Stimulated activated memory B cell treated with anti-CD40 and anti-IgM and Interleukin-4, amounts not matched to agents 10 μg/mL and 1 μg/mL and 100 μg/mL, for 72 hours (primary cell): ENCODE data around the gene FLII.
A peak's percentile ranks its signal among the peaks of the same experiment; 100 is the strongest.
"Not testable (repeated sequence)": the region's sequence is repeated elsewhere in the genome, so short reads cannot be mapped to it uniquely, and the experiment has no call there.

ENCODE experiments used
- ATAC-seq: fragments of 150-1000 bp; cut with Tn5 transposase; 2 replicates; pipeline ENCODE4 v1.10.0; 2021
- H3K27ac Mint-ChIP-seq: one replicate; pipeline ENCODE4 v1.8.0; 2022; ENCODE audit warnings: mild to moderate bottlenecking, mixed read lengths
- H3K27me3 Mint-ChIP-seq: one replicate; pipeline ENCODE4 v1.8.0; 2022; ENCODE audit warnings: mixed read lengths
- H3K36me3 Mint-ChIP-seq: one replicate; pipeline ENCODE4 v1.8.0; 2022; ENCODE audit warnings: mixed read lengths
- H3K4me1 Mint-ChIP-seq: one replicate; pipeline ENCODE4 v1.8.0; 2022; ENCODE audit warnings: mixed read lengths
- H3K4me3 Mint-ChIP-seq: one replicate; pipeline ENCODE4 v1.8.0; 2022; ENCODE audit warnings: mild to moderate bottlenecking, moderate library complexity, mixed read lengths
- H3K9me3 Mint-ChIP-seq: one replicate; pipeline ENCODE4 v1.8.0; 2022; ENCODE audit warnings: mixed read lengths

Gene FLII

DNA sequence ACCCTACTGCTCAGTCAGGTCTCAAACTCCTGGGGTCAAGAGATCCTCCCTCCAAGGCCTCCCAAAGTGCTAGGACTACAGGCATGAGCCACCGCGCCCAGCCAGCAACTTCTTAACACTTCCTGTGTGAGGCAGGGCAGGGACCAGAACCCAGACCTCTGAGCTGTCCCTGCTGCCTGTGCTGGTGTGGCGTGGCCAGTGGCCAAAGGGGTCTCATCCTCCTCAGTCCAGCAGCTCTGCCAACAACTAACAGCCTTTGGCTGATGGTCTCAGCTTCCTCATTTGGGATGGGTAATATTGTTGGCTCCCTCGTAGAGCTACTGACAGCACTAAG lies 34.5 kb downstream of the FLII start:
- Mint-ChIP-seq H3K4me3 (no peak overlapping the region), H3K4me1 (peaks cover 40% of the 10 kb centered on the region), H3K27me3 (no peaks in the 10 kb centered on the region), H3K9me3 (no peaks in the 10 kb centered on the region), H3K36me3 (no peaks in the 10 kb centered on the region), H3K27ac (no peak overlapping the region)
- ATAC-seq: no peak

DNA sequence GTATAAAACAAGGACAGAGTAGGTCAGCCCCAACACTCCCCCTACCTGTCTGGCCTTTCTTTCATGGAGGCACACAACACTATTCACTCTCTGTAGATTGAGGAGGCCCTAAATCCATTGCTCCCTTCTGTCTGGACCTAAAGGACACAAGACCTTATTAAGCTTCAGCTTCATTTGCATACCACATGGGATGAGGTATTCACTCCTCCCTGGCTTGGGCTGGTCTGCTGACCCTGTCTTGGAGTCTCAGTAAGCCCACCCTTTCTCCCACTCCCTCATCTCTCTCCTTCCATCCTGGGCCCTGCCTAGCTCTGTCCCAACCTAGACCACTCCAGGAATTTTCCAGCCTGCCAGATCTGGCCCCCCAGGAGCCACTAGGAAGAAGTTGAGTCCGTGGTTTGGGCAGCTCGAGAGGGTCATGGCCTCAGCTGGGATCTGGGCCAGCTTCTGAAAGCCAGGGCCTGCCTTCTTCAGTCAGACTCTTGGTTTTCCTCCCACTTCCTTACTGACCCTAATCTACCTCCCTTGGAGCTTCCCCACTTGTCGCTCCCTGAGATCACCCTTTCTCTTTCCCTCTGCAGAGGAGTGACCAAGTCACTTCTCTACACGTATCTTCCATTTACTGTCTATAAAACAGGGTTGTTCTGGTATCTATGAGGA lies 39.7 kb downstream of the FLII start:
- Mint-ChIP-seq H3K9me3 (no peaks in the 10 kb centered on the region), H3K4me1 (peaks cover 29% of the 10 kb centered on the region), H3K36me3 (no peaks in the 10 kb centered on the region), H3K27ac (no peak overlapping the region), H3K27me3 (no peaks in the 10 kb centered on the region), H3K4me3 (no peak overlapping the region)
- no peak for ATAC-seq

DNA sequence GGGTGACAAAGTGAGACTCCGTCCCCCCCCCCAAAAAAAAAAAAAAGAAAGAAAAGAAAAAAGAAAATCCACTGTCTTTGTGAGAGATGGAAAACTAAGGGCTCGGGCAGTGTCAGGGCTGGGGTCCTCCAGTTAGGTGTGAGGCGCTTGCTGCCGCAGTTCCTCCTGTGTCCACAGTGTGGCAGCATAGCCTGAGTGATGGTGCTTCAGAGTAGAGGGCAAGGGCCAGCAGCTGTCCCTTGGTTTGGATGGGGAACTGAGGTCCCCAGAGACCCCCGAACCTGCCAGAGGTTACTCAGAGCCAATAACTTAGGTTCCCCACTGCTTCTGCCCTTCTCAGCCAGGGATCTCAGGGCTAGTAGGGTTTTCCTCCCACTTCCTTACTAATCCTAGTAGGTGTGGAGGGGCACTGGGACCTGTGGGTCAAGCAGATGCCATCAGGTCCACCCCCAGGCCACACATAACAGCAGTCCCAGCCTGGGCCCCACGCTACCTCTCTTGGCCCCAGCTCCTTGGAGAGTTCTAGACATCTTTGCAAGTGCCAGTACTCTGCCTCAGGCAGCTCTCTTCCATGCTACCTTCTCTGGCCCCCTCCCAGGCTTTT lies 41.0 kb downstream of the FLII start:
- Mint-ChIP-seq H3K4me3 (no peak overlapping the region), H3K27me3 (no peaks in the 10 kb centered on the region), H3K9me3 (no peaks in the 10 kb centered on the region), H3K36me3 (no peaks in the 10 kb centered on the region), H3K27ac (no peak overlapping the region), H3K4me1 (peaks cover 29% of the 10 kb centered on the region)
- peak; percentile 72 for ATAC-seq

DNA sequence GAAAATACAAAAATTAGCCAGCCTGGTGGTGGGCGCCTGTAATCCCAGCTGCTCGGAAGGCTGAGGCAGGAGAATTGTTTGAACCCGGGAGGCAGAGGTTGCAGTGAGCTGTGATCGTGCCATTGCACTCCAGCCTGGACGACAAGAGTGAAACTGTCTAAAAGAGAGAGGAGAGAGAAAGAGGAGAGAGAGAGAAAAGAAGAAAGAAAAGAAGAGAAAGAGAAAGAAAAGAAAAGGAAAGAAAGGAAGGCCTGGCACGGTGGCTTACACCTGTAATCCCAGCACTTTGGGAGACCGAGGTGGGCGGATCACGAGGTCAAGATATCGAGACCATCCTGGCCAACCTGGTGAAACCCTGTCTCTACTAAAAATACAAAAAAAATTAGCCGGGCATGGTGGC lies 41.6 kb downstream of the FLII start:
- not testable (repeated sequence) for H3K36me3 Mint-ChIP-seq, H3K4me3 Mint-ChIP-seq, H3K27me3 Mint-ChIP-seq, H3K9me3 Mint-ChIP-seq, H3K27ac Mint-ChIP-seq, ATAC-seq
- peaks cover 28% of the 10 kb centered on the region for H3K4me1 Mint-ChIP-seq

DNA sequence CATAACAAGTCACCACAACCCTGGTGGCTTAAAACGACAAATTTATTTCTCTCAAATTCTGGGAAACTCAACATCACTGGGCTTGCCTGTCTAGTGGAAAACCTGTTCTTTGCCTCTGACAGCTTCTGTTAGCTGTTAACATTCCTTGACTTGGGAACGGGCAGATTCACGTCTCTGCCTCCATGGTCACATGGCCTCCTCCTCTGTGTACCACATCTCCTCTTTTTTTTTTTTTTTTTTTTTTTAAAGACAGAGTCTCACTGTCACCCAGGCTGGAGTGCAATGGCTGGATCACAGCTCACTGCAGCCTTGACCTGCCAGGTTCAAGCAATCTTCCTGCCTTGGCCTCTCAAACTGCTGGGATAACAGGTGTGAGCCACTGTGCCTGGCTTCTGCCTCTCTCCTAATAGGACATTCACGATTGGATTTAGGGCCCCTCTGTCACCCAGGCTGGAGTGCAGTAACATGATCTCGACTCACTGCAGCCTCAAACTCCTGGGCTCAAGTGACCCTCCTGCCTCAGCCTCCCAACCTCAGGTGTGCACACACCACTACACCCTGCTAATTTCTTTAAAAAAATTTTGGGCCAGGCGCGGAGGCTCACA lies 44.8 kb downstream of the FLII start:
- Mint-ChIP-seq H3K27ac (no peak overlapping the region), H3K4me1 (peaks cover 14% of the 10 kb centered on the region), H3K4me3 (no peak overlapping the region), H3K36me3 (peaks cover 14% of the 10 kb centered on the region), H3K9me3 (no peaks in the 10 kb centered on the region), H3K27me3 (no peaks in the 10 kb centered on the region)
- ATAC-seq: no peak

DNA sequence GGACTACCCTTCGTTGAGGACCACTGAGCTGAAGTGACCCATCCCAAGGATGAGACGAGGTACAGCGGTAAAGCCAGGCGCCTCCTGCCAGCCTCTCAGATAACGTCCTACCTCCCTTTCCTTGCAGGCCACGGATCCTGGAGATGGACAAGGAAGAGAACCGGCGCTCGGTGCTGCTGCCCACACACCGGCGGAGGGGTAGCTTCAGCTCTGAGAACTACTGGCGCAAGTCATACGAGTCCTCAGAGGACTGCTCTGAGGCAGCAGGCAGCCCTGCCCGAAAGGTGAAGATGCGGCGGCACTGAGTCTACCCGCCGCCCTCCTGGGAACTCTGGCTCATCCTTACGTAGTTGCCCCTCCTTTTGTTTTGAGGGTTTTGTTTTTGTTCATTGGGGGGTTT lies 50.4 kb downstream of the FLII start:
- Mint-ChIP-seq H3K27me3 (no peaks in the 10 kb centered on the region), H3K4me1 (peaks cover 7% of the 10 kb centered on the region), H3K4me3 (no peak overlapping the region), H3K27ac (no peak overlapping the region), H3K36me3 (peaks cover 47% of the 10 kb centered on the region), H3K9me3 (no peaks in the 10 kb centered on the region)
- no peak for ATAC-seq

DNA sequence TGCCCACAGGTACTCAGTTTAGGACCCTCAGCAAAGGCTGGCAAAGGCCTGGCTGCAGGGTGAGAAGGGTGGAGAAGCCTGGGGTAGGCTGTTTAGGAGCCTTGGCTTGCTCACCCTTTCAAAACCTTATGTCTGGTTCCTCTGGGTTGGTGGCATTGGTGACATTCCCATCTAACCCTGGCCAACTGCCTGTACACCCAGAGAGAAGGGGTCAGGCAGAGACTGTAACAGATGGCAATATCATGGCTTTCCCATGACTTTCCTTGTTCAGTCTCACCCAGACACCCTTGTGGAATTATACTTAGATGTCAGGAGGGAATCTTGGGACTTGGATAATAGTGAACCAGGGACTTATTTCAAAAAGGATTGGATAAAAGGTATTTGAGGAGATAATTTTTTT lies 51.6 kb downstream of the FLII start:
- no peaks in the 10 kb centered on the region for H3K9me3 Mint-ChIP-seq
- H3K27ac Mint-ChIP-seq: no peak overlapping the region
- peaks cover 47% of the 10 kb centered on the region for H3K36me3 Mint-ChIP-seq
- ATAC-seq: no peak
- H3K27me3 Mint-ChIP-seq: no peaks in the 10 kb centered on the region
- H3K4me1 Mint-ChIP-seq: peaks cover 7% of the 10 kb centered on the region
- H3K4me3 Mint-ChIP-seq: no peak overlapping the region

DNA sequence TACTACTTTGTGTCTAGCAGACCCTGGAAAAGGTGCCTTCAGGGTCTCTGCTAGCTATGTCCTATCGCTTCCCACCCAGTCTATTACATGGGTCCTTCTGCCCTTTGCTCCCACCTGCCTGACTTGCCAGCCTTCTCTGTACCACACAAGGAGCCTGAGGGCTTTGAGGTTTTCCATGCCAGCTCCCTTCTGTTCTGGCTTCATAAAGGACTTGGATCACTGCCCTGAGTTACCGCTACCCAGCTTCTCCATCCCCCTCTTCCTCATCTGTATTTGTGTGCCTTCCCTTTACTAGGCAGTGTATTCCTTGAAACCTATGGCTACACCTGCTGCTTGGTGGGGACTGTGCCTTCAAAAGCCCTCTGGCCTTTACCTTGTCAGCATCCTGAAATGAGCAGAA lies 52.7 kb downstream of the FLII start:
- no peaks in the 10 kb centered on the region for H3K9me3 Mint-ChIP-seq
- no peak overlapping the region for H3K27ac Mint-ChIP-seq
- no peaks in the 10 kb centered on the region for H3K27me3 Mint-ChIP-seq
- ATAC-seq: no peak
- peaks cover 14% of the 10 kb centered on the region for H3K4me1 Mint-ChIP-seq
- peaks cover 49% of the 10 kb centered on the region for H3K36me3 Mint-ChIP-seq
- H3K4me3 Mint-ChIP-seq: no peak overlapping the region

DNA sequence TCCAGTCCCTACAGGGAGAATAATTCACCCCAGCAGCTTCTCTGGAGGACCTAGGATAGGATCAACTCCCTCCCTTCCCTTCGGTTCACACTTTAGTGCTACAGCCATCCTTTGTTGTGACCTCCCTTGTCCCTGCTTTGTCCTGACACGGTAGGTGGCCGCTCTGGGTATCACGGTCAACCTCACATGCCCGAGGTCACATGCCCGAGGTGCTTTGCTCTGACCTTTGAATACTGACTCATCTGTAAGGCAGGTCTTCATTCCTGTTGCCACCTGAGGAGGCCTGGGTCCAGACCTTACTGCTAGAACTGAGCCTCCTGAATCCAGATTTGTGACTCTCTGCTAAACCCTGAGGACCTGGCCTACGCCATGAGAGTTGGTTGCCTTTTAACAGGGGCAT lies 55.2 kb downstream of the FLII start:
- Mint-ChIP-seq H3K27ac (no peak overlapping the region), H3K27me3 (no peaks in the 10 kb centered on the region), H3K9me3 (no peaks in the 10 kb centered on the region), H3K36me3 (peaks cover 45% of the 10 kb centered on the region), H3K4me1 (peaks cover 36% of the 10 kb centered on the region), H3K4me3 (no peak overlapping the region)
- ATAC-seq: no peak

DNA sequence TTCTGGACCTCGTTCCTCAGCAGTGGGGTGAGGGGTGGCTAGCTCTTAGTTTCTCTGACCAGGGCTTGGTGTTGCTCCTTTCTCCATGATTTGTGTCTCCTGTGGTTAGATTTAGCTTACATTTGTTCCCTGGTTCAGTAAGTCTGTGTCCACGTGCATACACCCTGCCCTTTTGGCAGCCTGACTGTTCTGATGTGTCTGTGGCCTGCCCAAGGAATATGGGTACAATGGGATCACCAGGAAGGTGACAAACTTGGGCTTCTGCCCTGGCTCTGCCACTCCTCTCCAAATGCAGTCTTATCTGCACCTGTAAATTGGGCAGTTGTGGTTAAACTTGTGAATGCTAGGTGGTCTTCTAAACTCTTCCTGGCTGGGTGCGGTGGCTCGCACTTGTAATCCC lies 57.4 kb downstream of the FLII start:
- no peak overlapping the region for H3K4me3 Mint-ChIP-seq
- no peaks in the 10 kb centered on the region for H3K27me3 Mint-ChIP-seq
- H3K27ac Mint-ChIP-seq: no peak overlapping the region
- H3K4me1 Mint-ChIP-seq: peaks cover 47% of the 10 kb centered on the region
- H3K9me3 Mint-ChIP-seq: no peaks in the 10 kb centered on the region
- ATAC-seq: no peak
- peaks cover 45% of the 10 kb centered on the region for H3K36me3 Mint-ChIP-seq

DNA sequence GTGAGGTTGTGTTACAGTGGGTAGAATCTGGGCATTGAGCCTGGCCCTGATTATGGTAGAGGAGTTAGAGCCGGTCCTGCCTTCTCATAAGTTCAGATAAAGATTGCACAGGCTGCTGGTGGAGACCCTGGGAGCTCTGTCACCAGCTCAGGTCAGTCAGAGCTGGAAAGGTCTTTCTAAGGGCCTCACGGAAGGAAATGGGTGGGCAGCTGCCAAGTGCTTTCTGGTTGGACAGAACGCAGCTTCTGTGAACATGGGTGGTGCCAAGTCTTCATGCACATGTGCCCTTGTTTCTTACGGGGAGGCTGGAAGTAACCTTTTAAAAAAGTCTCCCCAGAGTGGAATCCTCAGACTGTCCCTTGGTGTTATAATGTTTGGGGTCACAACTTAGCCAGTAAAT lies 60.0 kb downstream of the FLII start:
- Mint-ChIP-seq H3K27ac (no peak overlapping the region), H3K4me3 (no peak overlapping the region), H3K9me3 (no peaks in the 10 kb centered on the region), H3K27me3 (no peaks in the 10 kb centered on the region), H3K36me3 (peaks cover 57% of the 10 kb centered on the region), H3K4me1 (peaks cover 61% of the 10 kb centered on the region)
- ATAC-seq: no peak

DNA sequence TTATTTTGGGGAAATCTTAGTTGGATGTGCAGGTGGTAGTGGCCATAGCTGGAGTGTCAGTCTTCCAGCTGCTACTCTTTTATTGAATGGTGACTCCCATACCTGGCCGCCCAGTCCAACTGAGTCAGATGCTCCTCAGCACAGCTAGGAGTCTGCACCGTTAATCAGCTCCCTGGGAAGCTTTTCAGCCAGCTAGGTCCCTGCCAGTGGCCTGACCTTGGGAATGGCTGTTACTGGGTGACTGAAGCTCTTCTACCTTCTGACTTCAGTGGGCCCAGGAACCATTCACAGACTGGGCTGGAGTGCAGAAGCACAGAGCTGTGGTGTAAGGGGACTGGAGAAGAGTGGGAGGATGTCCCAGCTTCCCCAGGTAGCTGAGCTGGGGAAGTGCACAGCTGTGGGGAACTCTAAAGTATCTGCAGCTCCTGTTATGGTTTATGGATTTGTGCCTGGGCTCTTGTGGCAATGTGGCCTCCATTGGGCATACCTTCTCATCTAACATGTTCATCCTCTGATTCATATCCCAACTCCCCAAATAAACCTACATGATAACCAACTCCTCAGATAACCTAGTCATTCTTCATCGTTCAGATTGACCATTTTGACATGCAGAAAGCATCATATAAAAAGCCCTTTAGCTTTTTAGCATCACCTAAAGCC lies 60.9 kb downstream of the FLII start:
- Mint-ChIP-seq H3K36me3 (peaks cover 52% of the 10 kb centered on the region), H3K9me3 (no peaks in the 10 kb centered on the region), H3K27ac (no peak overlapping the region), H3K27me3 (no peaks in the 10 kb centered on the region), H3K4me1 (peaks cover 59% of the 10 kb centered on the region), H3K4me3 (no peak overlapping the region)
- no peak for ATAC-seq

DNA sequence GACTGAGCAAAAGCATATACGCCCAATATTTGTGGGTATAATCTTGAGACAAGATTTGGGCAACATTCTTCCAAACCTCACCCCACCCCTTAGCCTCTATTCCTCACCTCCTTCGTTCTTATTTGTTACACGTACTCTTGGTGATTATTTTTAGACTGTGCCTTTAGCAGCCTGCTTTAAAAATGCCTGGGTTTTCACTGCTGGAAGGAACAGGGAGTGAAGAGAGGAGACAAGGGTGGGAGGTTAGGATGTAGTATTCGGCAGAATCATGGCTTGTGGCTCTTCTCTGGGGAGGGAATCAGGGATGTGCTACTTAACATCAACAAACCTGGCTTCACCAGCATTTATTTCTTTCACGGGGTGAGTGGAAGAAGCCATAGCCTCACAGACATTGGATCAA lies 63.3 kb downstream of the FLII start:
- H3K27me3 Mint-ChIP-seq: no peaks in the 10 kb centered on the region
- ATAC-seq: no peak
- peaks cover 68% of the 10 kb centered on the region for H3K4me1 Mint-ChIP-seq
- H3K4me3 Mint-ChIP-seq: no peak overlapping the region
- peaks cover 51% of the 10 kb centered on the region for H3K36me3 Mint-ChIP-seq
- no peak overlapping the region for H3K27ac Mint-ChIP-seq
- H3K9me3 Mint-ChIP-seq: no peaks in the 10 kb centered on the region
